Activated CD8-positive, alpha-beta memory T cell treated with anti-CD3 and anti-CD28 coated beads, Interleukin-2, amount 50 U/mL, for 4 hours (primary cell): Measurements from ENCODE around the gene MATN4.
"Not testable (repeated sequence)": the region's sequence is repeated elsewhere in the genome, so short reads cannot be mapped to it uniquely, and the experiment has no call there.

ENCODE experiments used
- DNase-seq: peaks from one replicate; pipeline ENCODE4 v3.0.0-alpha.2; 2020

The MATN4 gene, protein sequence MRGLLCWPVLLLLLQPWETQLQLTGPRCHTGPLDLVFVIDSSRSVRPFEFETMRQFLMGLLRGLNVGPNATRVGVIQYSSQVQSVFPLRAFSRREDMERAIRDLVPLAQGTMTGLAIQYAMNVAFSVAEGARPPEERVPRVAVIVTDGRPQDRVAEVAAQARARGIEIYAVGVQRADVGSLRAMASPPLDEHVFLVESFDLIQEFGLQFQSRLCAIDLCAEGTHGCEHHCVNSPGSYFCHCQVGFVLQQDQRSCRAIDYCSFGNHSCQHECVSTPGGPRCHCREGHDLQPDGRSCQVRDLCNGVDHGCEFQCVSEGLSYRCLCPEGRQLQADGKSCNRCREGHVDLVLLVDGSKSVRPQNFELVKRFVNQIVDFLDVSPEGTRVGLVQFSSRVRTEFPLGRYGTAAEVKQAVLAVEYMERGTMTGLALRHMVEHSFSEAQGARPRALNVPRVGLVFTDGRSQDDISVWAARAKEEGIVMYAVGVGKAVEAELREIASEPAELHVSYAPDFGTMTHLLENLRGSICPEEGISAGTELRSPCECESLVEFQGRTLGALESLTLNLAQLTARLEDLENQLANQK

GRCh38 chr20:45308117-45308778 lies at the start of gene MATN4:
MATN4 (minus strand) TSS chr20:45308299; CDS start chr20:45305582, 2,717 bp downstream.
- no peak for DNase-seq

- no peak for DNase-seq
Observed at GRCh38 chr20:45355209-45356084, 47.3 kb upstream of the MATN4 start.

- no peak for DNase-seq
Observed at GRCh38 chr20:45354423-45355208, 46.5 kb upstream of the MATN4 start.

DNA sequence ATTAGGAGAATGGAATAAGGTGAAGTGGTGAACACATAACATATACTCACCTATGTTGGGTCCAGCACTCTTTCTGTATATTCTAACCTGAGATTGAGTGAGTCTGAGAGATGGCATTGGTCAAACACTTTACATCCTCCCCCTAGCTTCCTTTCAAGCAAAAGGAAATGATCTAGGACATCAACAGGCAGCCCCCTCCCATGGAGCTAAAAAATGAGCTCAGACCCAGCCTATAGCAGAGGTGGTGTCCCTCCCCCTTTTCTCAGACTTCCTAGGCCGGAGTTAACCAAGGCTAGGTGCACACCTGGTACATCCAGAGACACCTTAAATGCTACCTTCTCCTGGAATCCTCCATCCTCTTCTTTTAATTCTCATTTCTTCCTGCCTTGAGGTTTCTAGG lies 45.6 kb upstream of the MATN4 start:
- DNase-seq, result no peak

DNA sequence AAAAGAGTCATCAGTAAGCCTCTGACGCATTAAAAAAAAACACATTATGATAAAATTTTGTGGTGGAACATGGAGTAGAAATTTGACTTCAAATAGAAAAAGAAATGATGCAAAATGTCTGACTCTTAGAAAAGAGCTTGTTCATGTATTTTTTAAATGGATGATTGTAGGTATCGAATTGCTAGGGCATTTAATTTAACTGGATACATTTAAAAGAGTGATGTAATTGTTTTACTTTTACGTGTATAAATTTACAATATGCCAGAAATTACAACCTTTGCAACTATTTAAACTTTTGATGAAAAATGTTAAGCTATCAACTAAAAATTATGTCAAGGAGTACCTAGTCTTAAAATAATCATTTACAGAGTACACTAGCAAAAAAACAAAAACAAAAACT lies 44.6 kb upstream of the MATN4 start:
- DNase-seq, result no peak

DNA sequence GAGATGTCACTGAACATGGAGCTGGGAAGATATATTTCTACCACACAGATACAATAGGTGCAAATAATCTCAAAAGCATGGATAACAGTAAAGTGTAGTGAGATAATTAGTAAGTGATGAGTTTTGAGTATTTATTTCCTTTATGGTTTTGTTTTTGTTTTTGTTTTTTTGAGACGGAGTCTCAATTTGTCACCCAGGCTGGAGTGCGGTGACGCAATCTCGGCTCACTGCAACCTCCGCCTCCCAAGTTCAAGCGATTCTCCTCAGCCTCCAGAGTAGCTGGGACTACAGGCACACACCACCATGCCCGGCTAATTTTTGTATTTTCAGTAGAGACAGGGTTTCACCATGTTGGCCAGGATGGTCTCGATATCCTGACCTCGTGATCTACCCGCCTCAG lies 42.7 kb upstream of the MATN4 start:
- DNase-seq, result not testable (repeated sequence)

GRCh38 chr20:45350217-45350616 lies 42.1 kb upstream of the MATN4 start:
- no peak for DNase-seq

DNA sequence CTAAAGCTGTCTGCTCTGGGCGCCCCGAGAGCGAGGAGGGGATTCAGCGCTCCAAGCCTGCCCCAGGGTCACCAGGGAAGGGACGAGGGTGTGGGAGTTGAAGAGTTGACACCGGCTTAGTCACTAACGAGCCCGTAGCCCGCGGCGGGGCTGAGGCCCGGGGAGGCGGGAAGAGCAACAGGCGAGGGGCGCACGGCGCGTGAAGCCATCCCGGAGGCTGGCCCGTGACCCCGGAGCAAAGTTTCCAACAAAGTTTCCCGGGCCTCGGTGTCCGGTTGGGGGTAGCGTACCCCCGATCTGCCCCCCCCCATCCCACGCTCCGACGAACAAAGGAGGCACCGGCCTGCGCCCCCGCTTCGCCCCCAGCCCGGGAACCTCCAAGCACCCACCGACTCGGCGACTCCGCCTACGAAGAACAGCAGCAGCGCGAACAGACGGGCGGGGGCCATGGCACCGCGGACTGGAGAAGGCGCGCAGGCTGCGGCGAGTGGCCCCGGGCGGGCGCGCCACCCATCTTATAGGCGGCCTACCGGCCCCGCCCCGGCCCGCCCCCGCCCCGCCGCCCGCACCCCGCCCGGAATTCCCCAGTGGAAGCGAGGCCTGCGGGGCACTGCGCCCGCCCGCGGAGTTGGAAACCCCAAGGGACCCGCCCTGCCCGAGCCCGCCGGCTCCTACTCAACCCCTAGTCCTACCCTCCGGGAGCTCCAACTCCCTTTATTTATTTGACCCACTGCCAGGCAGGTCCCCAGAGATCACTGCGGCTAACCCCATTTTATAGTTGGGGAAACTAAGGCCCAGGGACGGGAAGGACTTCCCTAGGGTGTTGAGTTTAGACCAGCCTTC lies 40.1 kb upstream of the MATN4 start, which contains the start of gene SDC4:
Gene SDC4 (minus strand): TSS at position 489 of the 843 bp plus-strand sequence. CDS start 40 bp downstream, at position 449.
- peak; percentile 62 for DNase-seq

- no peak for DNase-seq
Observed at GRCh38 chr20:45347297-45347935, 39.3 kb upstream of the MATN4 start.

- no peak for DNase-seq
Observed at GRCh38 chr20:45346851-45347250, 38.8 kb upstream of the MATN4 start.

DNA sequence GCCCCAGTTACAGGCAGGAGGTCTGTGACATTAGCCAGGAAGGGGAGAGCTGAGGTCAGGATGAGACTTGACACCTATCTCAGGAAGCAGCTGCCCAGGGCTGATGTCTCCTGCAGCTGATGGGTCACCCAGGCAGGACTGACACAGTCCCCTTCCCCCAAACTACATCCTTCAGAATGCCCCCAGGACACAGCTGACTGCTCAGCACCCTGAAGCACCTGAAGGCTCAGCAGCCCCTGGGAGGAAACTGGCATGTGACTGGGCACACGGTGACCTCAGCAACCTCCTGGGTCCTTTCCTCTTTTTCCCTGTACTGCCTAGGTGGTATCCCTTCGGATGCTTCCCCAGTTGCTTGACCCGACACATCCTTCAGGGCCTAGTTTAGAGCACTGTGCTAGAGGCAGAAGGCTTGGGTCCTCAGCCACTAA lies 38.2 kb upstream of the MATN4 start:
- DNase-seq, result no peak

- DNase-seq, result no peak
Observed at GRCh38 chr20:45345104-45345936, 37.2 kb upstream of the MATN4 start.

- no peak for DNase-seq
Observed at GRCh38 chr20:45344168-45344860, 36.2 kb upstream of the MATN4 start.

DNA sequence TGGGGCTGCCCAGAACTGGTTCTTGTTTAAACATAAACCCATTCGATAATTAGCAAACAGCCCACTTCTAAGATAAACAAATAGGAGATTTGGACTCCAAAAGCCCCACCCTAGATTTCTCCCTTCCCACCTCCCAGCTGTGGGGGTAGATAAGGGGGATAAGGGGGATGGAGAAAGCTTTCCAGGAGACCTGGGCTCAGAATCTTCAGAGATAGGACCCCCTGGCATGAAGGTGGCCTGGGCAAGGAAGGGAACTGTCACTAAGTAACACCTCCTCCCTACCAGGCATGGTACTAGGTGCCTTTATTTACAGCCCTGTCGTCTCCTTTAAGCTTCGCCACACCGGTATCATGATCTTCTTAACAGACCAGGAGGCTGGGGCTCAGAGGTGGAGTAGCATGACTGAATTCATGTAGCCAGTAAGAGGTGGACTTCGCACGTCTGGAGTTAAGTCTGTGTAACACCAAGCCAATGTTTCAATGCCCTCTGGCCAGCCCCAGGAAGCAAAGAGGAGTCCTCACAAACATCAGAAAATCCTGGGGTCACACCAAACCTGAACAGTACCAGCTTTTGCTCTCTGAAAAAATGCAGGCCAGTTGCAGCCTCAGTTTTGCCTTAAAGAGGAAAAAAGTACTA lies 35.6 kb upstream of the MATN4 start:
- DNase-seq, result no peak

DNA sequence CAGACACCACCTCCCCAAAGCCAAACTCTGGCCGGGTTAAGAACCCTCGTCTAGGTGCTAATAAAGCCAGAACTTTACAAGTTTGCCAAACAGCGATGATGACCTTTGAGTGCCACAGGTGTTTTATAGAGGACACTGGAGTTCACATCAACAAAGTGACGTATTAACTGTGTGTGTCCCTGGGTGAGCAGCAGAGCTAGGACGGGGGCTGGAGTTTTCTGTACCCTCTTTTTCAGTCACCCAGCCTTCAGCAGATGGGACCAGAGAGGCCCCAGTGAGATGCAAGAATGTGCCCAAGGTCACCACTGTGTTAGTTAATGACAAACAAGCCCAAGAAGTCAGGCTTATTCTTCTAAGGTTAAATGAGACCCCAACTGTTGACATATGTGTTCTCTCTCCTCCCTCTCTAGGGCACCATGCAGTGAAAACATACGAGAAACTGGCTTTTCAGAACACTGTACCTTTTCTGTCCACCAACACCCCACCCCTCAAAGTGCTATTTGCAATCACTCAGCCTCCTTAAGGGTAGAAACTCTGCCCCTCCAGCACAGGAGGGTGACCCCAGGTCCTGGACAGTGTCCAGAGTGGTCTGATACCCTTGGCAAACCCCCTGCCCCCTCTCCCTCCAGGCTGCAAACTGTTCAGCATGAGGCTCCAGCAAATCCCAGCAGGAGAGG lies 34.9 kb upstream of the MATN4 start:
- no peak for DNase-seq

DNA sequence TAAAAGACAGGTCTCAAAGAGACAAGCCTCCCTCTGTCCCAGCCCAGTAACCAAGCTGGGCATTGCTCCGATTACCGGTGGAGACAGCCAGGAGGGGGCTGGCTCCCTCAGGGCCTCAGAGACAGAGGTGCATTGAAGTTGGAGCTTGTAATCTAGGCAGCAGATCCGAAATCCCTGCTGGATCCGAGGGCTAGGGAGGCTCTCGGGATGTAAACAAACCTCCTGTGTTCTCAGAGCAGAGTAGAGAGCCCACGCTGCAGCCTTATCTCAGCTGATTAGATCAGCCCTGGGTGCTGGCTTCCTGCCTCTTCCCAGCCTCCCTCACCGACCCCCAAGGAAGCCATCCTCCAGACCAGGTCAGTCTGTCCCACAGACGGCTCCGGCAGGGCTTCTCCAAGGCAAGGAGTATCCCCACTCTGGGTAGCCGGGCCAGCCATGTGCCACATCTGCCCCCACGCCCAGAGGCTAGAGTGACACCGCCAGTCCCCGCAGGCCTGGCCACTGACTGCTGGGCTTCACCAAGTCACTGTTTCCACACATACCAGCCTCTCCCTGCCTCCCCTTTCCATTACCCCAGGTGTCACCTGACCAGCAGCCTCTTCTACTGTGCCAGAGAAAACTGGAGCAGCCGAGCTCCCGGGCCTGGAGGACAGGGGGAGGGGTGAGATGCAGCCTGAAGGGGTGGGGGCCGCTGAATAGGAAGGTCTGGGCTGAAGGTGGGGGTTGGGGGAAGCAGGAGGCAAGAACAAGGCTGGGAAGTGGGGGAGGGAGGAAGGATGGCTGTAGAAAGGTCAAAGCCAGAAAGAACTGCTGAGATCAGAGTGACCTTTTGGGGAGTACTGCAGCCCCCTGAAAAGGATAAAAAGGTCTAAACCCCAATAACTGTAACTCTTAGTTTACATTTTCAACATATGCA lies 34.1 kb upstream of the MATN4 start:
- DNase-seq, result no peak

DNA sequence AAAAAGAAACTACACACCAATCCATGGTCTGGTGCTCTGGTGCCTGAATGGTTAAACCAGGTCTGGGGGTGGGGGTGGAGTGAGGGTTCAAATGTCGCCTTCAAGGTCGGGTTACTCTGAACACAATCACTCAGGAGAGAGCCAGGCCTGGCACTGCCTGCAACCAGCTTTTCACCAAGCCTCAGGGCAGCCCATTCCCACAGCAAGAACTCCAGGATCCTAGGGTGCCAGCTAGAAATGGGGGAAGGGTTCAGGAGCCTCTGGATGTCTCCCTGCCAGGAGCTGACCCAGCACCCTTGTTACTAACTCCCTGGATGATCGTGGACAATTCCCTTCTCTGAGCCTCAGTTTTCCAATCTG lies 33.5 kb upstream of the MATN4 start:
- DNase-seq, result no peak
